HL-60 (cell line): ENCODE results near the gene RANGAP1.

Experiments used
- DNase-seq, 2 experiments: peaks; one replicate each; pipeline ENCODE4 v3.0.0-alpha.2; 2010 to 2020; ENCODE audit warnings: low read depth in 1 of 2, low spot score in 1 of 2
- H3K27ac ChIP-seq: fragments of 250-450 bp; sonication (Bioruptor Pico); replicated peaks from 2 replicates; pipeline ENCODE4 v1.5.1; 2020; ENCODE audit warnings: mild to moderate bottlenecking, moderate library complexity
- H3K27me3 ChIP-seq: fragments of 250-450 bp; sonication (Bioruptor Pico); 2 replicates; pipeline ENCODE4 v1.5.1; 2021; ENCODE audit warnings: mild to moderate bottlenecking, moderate library complexity; ENCODE audit not compliant: insufficient read depth, poor library complexity, severe bottlenecking
- H3K4me3 ChIP-seq: replicated peaks from 2 replicates; pipeline ENCODE4 v1.5.1; 2011; ENCODE audit warnings: mild to moderate bottlenecking, control low read depth, low read length; ENCODE audit not compliant: insufficient read depth
- GABPA ChIP-seq: IDR thresholded peaks from 2 replicates; pipeline ENCODE4 v1.6.1; 2012; ENCODE audit warnings: low read depth
- POLR2AphosphoS5 ChIP-seq: IDR thresholded peaks from 2 replicates; pipeline ENCODE4 v1.6.1; 2012; ENCODE audit warnings: low read depth
- SPI1 ChIP-seq: IDR thresholded peaks from 2 replicates; pipeline ENCODE4 v1.6.1; 2012; ENCODE audit warnings: low read depth, mild to moderate bottlenecking, borderline replicate concordance
- TF ChIP-seq, protein P1 (sequence below): IDR thresholded peaks from one replicate; pipeline ENCODE4 v1.5.1; 2011; ENCODE audit warnings: low read length, control low read depth, inconsistent platforms; ENCODE audit not compliant: insufficient read depth
- TF ChIP-seq, protein P2 (sequence below): IDR thresholded peaks from 2 replicates; pipeline ENCODE4 v1.6.1; 2012; ENCODE audit warnings: low read depth; ENCODE audit not compliant: insufficient replicate concordance

Gene RANGAP1

DNA sequence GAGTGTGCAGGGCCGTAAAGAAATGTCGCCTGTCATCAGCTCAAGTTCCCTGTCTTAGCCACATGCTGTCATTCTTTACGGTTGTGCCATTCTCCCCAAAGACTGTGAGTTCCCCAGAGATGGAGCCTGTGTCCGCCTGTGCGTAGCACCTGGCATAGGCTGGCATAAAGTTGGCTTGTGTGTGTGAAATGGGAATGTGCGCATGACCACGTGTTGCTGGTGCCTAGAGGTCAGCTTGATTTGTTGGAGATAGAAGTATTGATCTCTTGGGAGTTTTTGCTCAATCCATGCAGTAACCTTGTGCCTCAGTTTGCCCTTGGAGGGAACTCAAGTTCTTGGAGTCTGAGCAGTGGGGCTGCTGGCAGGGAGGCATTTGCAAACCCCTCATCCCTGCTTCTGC lies 54.6 kb downstream of the RANGAP1 start:
- H3K27me3 ChIP-seq: no peaks in the 10 kb centered on the region
- no peak overlapping the region for H3K4me3 ChIP-seq
- H3K27ac ChIP-seq: no peak overlapping the region
- no peak for DNase-seq
- TF ChIP-seq, protein P1, sequence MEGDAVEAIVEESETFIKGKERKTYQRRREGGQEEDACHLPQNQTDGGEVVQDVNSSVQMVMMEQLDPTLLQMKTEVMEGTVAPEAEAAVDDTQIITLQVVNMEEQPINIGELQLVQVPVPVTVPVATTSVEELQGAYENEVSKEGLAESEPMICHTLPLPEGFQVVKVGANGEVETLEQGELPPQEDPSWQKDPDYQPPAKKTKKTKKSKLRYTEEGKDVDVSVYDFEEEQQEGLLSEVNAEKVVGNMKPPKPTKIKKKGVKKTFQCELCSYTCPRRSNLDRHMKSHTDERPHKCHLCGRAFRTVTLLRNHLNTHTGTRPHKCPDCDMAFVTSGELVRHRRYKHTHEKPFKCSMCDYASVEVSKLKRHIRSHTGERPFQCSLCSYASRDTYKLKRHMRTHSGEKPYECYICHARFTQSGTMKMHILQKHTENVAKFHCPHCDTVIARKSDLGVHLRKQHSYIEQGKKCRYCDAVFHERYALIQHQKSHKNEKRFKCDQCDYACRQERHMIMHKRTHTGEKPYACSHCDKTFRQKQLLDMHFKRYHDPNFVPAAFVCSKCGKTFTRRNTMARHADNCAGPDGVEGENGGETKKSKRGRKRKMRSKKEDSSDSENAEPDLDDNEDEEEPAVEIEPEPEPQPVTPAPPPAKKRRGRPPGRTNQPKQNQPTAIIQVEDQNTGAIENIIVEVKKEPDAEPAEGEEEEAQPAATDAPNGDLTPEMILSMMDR: no peak
- TF ChIP-seq SPI1 (no peak), GABPA (no peak), POLR2AphosphoS5 (no peak)
- TF ChIP-seq, protein P2, sequence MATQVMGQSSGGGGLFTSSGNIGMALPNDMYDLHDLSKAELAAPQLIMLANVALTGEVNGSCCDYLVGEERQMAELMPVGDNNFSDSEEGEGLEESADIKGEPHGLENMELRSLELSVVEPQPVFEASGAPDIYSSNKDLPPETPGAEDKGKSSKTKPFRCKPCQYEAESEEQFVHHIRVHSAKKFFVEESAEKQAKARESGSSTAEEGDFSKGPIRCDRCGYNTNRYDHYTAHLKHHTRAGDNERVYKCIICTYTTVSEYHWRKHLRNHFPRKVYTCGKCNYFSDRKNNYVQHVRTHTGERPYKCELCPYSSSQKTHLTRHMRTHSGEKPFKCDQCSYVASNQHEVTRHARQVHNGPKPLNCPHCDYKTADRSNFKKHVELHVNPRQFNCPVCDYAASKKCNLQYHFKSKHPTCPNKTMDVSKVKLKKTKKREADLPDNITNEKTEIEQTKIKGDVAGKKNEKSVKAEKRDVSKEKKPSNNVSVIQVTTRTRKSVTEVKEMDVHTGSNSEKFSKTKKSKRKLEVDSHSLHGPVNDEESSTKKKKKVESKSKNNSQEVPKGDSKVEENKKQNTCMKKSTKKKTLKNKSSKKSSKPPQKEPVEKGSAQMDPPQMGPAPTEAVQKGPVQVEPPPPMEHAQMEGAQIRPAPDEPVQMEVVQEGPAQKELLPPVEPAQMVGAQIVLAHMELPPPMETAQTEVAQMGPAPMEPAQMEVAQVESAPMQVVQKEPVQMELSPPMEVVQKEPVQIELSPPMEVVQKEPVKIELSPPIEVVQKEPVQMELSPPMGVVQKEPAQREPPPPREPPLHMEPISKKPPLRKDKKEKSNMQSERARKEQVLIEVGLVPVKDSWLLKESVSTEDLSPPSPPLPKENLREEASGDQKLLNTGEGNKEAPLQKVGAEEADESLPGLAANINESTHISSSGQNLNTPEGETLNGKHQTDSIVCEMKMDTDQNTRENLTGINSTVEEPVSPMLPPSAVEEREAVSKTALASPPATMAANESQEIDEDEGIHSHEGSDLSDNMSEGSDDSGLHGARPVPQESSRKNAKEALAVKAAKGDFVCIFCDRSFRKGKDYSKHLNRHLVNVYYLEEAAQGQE: no peak

DNA sequence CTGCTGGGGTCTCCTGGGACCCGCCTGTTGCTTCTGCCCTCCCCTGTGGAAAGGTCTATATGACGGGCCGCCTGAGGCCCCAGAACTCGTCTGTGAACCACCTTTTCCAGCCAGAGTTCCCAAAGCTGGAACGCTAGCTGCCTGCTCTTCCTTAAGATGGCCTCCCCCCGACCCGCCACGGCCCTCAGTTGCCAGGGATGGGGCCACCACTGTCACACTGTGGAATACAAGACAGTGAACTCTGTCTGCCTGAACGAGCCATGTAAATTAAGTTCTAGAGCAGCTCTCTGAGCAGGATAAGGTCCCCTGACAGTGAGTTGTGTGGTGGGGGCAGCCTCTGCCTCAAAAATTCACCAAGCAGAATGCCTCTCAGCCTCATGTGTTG lies 55.6 kb downstream of the RANGAP1 start:
- no peak for TF ChIP-seq SPI1
- TF ChIP-seq, protein P1: no peak
- no peak for TF ChIP-seq GABPA
- TF ChIP-seq, protein P2: no peak
- no peak for TF ChIP-seq POLR2AphosphoS5
- Histone ChIP-seq H3K27ac (no peak overlapping the region), H3K4me3 (no peak overlapping the region), H3K27me3 (no peaks in the 10 kb centered on the region)
- DNase-seq: no peak

DNA sequence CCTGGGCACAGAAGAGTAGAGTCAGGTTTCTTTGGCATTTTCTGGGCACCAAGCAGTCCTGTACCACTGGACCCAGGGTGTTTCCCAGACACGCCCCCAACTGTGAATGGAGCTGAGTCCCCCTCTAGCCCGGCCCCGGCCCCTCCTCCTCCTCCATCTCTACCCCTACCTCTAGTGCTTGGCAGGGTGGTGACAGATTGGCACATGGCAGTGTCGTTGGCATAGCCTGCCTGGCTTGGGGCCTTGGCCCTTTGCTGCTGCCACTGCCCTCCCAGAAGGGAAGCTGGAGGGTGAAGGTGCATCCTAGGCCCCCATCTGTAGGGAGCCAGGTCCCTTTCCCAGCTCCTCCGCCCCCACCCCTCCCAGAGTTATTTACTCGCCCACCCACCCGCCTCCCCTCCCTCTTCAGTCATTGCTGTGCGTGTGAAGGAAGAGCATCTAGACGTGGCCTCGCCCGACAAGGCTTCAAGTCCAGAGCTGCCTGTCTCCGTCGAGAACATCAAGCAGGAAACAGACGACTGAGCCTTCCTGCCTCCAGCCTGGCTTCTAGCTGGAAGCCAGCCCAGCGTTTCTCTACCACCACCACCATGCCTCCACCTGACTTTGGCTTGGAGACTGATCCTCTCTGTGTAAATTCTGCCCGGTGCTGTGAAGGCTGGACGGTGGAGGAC lies 56.1 kb downstream of the RANGAP1 start:
- Histone ChIP-seq H3K27me3 (no peaks in the 10 kb centered on the region), H3K4me3 (no peak overlapping the region), H3K27ac (no peak overlapping the region)
- TF ChIP-seq SPI1 (no peak), GABPA (no peak), POLR2AphosphoS5 (no peak)
- TF ChIP-seq, protein P2: no peak
- TF ChIP-seq, protein P1: no peak
- DNase-seq: no peak
